GM19099 (cell line): ENCODE measurements around the gene PLBD1.

ENCODE experiments used
- POLR2A ChIP-seq: IDR thresholded peaks from 3 replicates; pipeline ENCODE4 v1.6.1; 2011; ENCODE audit warnings: low read depth; ENCODE audit not compliant: insufficient read length; ENCODE audit errors: extremely low read depth

Gene PLBD1

GRCh38 chr12:14567351-14568162 is at the start of gene PLBD1:
Gene PLBD1, minus strand, starts transcription at chr12:14567883. Its CDS starts 187 bp downstream, at chr12:14567696.
- no peak for TF ChIP-seq POLR2A

GRCh38 chr12:14614704-14615121 is 47.0 kb upstream of the PLBD1 start:
- no peak for TF ChIP-seq POLR2A

- no peak for TF ChIP-seq POLR2A
Observed at GRCh38 chr12:14613718-14614117, 46.0 kb upstream of the PLBD1 start.

- no peak for TF ChIP-seq POLR2A
Observed at GRCh38 chr12:14612898-14613445, 45.3 kb upstream of the PLBD1 start.

GRCh38 chr12:14612250-14612649 is 44.6 kb upstream of the PLBD1 start:
- no peak for TF ChIP-seq POLR2A

GRCh38 chr12:14611640-14612203 is 44.0 kb upstream of the PLBD1 start:
- TF ChIP-seq POLR2A = no peak

GRCh38 chr12:14607568-14607967 is 39.9 kb upstream of the PLBD1 start:
- no peak for TF ChIP-seq POLR2A

- TF ChIP-seq POLR2A = no peak
Observed at GRCh38 chr12:14605401-14605989, 37.8 kb upstream of the PLBD1 start.

- no peak for TF ChIP-seq POLR2A
Observed at GRCh38 chr12:14601692-14602478, 34.2 kb upstream of the PLBD1 start.

- TF ChIP-seq POLR2A = no peak
Observed at GRCh38 chr12:14597480-14597879, 29.8 kb upstream of the PLBD1 start.

GRCh38 chr12:14591719-14592118 is 24.0 kb upstream of the PLBD1 start:
- TF ChIP-seq POLR2A = no peak

- no peak for TF ChIP-seq POLR2A
Observed at GRCh38 chr12:14589169-14590004, 21.7 kb upstream of the PLBD1 start.

GRCh38 chr12:14588571-14588970 is 20.9 kb upstream of the PLBD1 start:
- TF ChIP-seq POLR2A = no peak

- TF ChIP-seq POLR2A = no peak
Observed at GRCh38 chr12:14578646-14579045, 11.0 kb upstream of the PLBD1 start.
